Stomach (tissue), 9 donors: ENCODE results near the gene FNTB. TPM values are rescaled to one million over a fixed set of nuclear protein-coding genes. Genes with fewer than 3 reads are reported as not detected.

Source experiments
- DNase-seq, 2 donors: peaks; one replicate each; pipeline versions ENCODE4 v3.0.0 to v3.0.0-alpha.2; 2013 to 2019
- H3K27ac ChIP-seq, 5 donors: fragments of 200-600 bp in 4 of 5; sonication (generic) in 4 of 5; one replicate each; pipeline ENCODE4 v1.5.1; 2013 to 2019; ENCODE audit warnings: mild to moderate bottlenecking in 1 of 5, moderate library complexity in 1 of 5
- H3K27me3 ChIP-seq, 3 donors: fragments of 200-600 bp; sonication (generic); one replicate each; pipeline ENCODE4 v1.5.1; 2017 to 2019; ENCODE audit warnings: mixed run types in 1 of 3
- H3K36me3 ChIP-seq, 4 donors: fragments of 200-600 bp; sonication (generic); 1 replicate in 3 of 4; 2 replicates in 1 of 4; pipeline ENCODE4 v1.5.1; 2016 to 2019
- H3K4me1 ChIP-seq, 4 donors: fragments of 200-600 bp; sonication (generic); one replicate each; pipeline ENCODE4 v1.5.1; 2016 to 2019
- H3K4me3 ChIP-seq, 4 donors: fragments of 200-600 bp; sonication (generic) in 3 of 4; one replicate each; pipeline ENCODE4 v1.5.1; 2016 to 2019; ENCODE audit warnings: mild to moderate bottlenecking in 1 of 4
- H3K9me3 ChIP-seq, 4 donors: fragments of 200-600 bp; sonication (generic); one replicate each; pipeline ENCODE4 v1.5.1; 2016 to 2019
- CTCF ChIP-seq, 7 experiments: fragments of 450-650 bp in 4 of 7; fragments of 200-600 bp in 3 of 7; sonication (generic) in 3 of 7; IDR thresholded peaks; one replicate each; pipeline ENCODE4 v1.5.1; 2016 to 2019; ENCODE audit warnings: antibody characterized with exemption in 7 of 7, control low read depth in 2 of 7, mild to moderate bottlenecking in 1 of 7
- EP300 ChIP-seq: sonication (generic); formaldehyde crosslinking; IDR thresholded peaks from one replicate; pipeline ENCODE4 v1.6.1; 2017; ENCODE audit warnings: antibody characterized with exemption
- POLR2A ChIP-seq, 4 donors: fragments of 450-650 bp; IDR thresholded peaks; one replicate each; pipeline ENCODE4 v1.6.1; 2016; ENCODE audit warnings: antibody characterized with exemption in 4 of 4, control low read depth in 2 of 4, mild to moderate bottlenecking in 1 of 4, moderate library complexity in 1 of 4
- POLR2AphosphoS5 ChIP-seq, 3 donors: sonication (generic); formaldehyde crosslinking; IDR thresholded peaks; one replicate each; pipeline ENCODE4 v1.6.1; 2016; ENCODE audit warnings: antibody characterized with exemption in 3 of 3
- WGBS, 5 donors: extraction: QIAGEN DNeasy Blood & Tissue Kit in 3 of 5; methylation state at CpG; one replicate each; pipeline versions ENCODE4 v1.1.5 to v1.1.7; 2013 to 2018; 5-methylcytosine and 5-hydroxymethylcytosine counted together
- intact Hi-C: fragments of 100-400 bp; cut with DNase I; formaldehyde crosslinking; loops from one replicate; pipeline ENCODE4 v1.15.1; 2023; ENCODE audit warnings: low total_unique reads
- polyA plus RNA-seq, 3 donors: library from polyadenylated mRNA; stranded (reverse); fragments of 200-250 nt; gene quantifications; one replicate each; pipeline ENCODE4 v1.2.3, GENCODE V29; 2013
- total RNA-seq, 5 donors: library from RNA; depleted of rRNA; stranded (reverse); fragments of >200 nt; gene quantifications; one replicate each; pipeline versions ENCODE4 v1.1.0 to v1.2.3, GENCODE V29; 2014 to 2016
- donor health status: healthy with polysubstance abuse.
- donor health status: Bipolar disorder and iron deficiency.
- donor health status: healthy.

The FNTB gene
- total and polyA plus RNA-seq, 8 donors = 2.9 to 18.3 (median 6.3) TPM; not detected in 1

DNA sequence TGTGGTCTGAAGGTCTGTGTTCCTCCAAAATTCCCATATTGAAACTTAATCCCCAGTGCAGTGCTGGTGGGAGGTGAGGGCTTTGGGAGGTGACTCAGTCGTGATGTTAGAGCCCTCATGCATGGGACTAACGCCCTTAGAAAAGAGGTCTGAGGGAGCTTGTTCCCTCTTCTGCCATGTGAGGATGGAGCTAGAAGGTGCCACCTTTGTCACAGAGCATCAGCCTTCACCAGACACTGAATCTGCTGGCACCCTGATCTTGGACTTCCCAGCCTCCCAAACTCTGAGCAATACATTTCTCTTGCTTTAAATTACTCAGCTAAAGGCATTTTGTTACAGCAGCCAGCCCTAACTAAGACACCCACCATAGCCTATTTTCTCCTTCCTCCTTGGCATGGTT is 28.5 kb upstream of the FNTB start:
- Histone ChIP-seq H3K4me3 (no peak overlapping the region), H3K27me3 (no peaks in the 10 kb centered on the region), H3K36me3 (peaks cover 0 to 5% (median 0%) of the 10 kb centered on the region in 4 donors), H3K4me1 (peaks cover 8 to 28% (median 15%) of the 10 kb centered on the region in 4 donors), H3K27ac (no peak overlapping the region), H3K9me3 (no peaks in the 10 kb centered on the region)
- DNase-seq = no peak
- TF ChIP-seq EP300 (no peak), POLR2A (IDR thresholded peaks at IDR 0.05) (no peak), CTCF (IDR thresholded peaks at IDR 0.05) (no peak), POLR2AphosphoS5 (IDR thresholded peaks at IDR 0.05) (no peak)
- intact Hi-C loops = no loop called here
- WGBS, 5 donors = 93 to 100% (median 96%) methylated on average over 2 of the region's 2 CpGs

- WGBS, 5 donors = 56 to 81% (median 75%) methylated on average over 5 of the region's 5 CpGs
- TF ChIP-seq POLR2A (IDR thresholded peaks at IDR 0.05) (no peak), EP300 (no peak), POLR2AphosphoS5 (IDR thresholded peaks at IDR 0.05) (no peak), CTCF (IDR thresholded peaks at IDR 0.05) (no peak)
- no peak for DNase-seq
- intact Hi-C loops = no loop called here
- H3K27me3 ChIP-seq = no peaks in the 10 kb centered on the region
- H3K27ac ChIP-seq = no peak overlapping the region
- H3K4me1 ChIP-seq = peaks cover 6 to 28% (median 14%) of the 10 kb centered on the region in 4 donors
- H3K9me3 ChIP-seq = no peaks in the 10 kb centered on the region
- H3K4me3 ChIP-seq = no peak overlapping the region
- peaks cover 0 to 5% (median 0%) of the 10 kb centered on the region in 4 donors for H3K36me3 ChIP-seq
Observed at GRCh38 chr14:64958743-64959142, 28.0 kb upstream of the FNTB start.

- H3K27ac ChIP-seq = peak overlapping the region; percentile 38 to 57 (median 51)
- no peaks in the 10 kb centered on the region for H3K27me3 ChIP-seq
- no peaks in the 10 kb centered on the region for H3K9me3 ChIP-seq
- TF ChIP-seq POLR2AphosphoS5 (IDR thresholded peaks at IDR 0.05) = peak in 1 of 3 donors; percentile 59
- no peak for TF ChIP-seq EP300
- intact Hi-C loops = no loop called here
- H3K4me3 ChIP-seq = no peak overlapping the region
- peaks cover 0 to under 1% (median 0%) of the 10 kb centered on the region in 4 donors for H3K36me3 ChIP-seq
- H3K4me1 ChIP-seq = peaks cover 6 to 23% (median 14%) of the 10 kb centered on the region in 4 donors
- DNase-seq = peak; percentile 35 to 85
- WGBS, 5 donors = 29 to 40% (median 34%) methylated on average over 5 of the region's 5 CpGs
Observed at GRCh38 chr14:64960762-64961276, 25.9 kb upstream of the FNTB start.

DNA sequence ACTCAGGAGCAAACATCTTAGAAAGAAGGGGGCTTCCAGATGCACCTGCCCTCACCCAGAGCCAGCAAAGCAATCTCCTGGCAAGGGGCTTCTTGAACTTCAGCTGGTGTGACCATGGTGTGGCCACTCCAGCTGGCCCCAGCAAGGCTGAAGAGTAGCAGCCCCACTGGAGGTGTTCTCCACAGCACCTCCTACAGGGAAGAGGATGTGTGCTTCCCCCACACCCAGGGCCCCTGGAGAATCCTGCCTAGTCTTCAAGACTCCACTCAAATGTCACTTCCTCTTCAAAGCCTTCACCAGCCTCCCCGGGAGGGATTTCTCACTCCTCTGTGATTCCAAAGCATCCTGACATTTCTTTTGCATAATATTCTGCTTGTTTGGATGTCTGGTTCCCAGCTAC is 23.1 kb upstream of the FNTB start:
- H3K9me3 ChIP-seq = no peaks in the 10 kb centered on the region
- H3K27me3 ChIP-seq = no peaks in the 10 kb centered on the region
- H3K4me1 ChIP-seq = peaks cover 6 to 27% (median 18%) of the 10 kb centered on the region in 4 donors
- WGBS, 5 donors = 65 to 78% (median 75%) methylated on average over 1 of the region's 1 CpG
- no peaks in the 10 kb centered on the region for H3K36me3 ChIP-seq
- H3K4me3 ChIP-seq = no peak overlapping the region
- intact Hi-C loops = no loop called here
- DNase-seq = no peak
- TF ChIP-seq CTCF (IDR thresholded peaks at IDR 0.05) (no peak), POLR2AphosphoS5 (IDR thresholded peaks at IDR 0.05) (no peak), POLR2A (IDR thresholded peaks at IDR 0.05) (no peak), EP300 (no peak)
- no peak overlapping the region for H3K27ac ChIP-seq

- H3K36me3 ChIP-seq = no peaks in the 10 kb centered on the region
- peaks cover 3 to 22% (median 16%) of the 10 kb centered on the region in 4 donors for H3K4me1 ChIP-seq
- H3K27ac ChIP-seq = no peak overlapping the region
- TF ChIP-seq EP300 = no peak
- intact Hi-C loops = no loop called here
- H3K9me3 ChIP-seq = no peaks in the 10 kb centered on the region
- H3K27me3 ChIP-seq = no peaks in the 10 kb centered on the region
- no peak overlapping the region for H3K4me3 ChIP-seq
- 83 to 93% (median 89%) methylated on average over 14 to 15 of the region's 15 CpGs for WGBS, 5 donors
- no peak for DNase-seq
Observed at GRCh38 chr14:64965356-64966000, 21.2 kb upstream of the FNTB start.
